Hepatocyte (in vitro differentiated cells): ENCODE results near the gene WHRN.

Experiments used
- EZH2 ChIP-seq: fragments of 200-600 bp; sonication (generic); IDR thresholded peaks from 2 replicates; pipeline ENCODE4 v1.6.1; 2016; ENCODE audit warnings: antibody characterized with exemption, mild to moderate bottlenecking, borderline replicate concordance
- EZH2phosphoT487 ChIP-seq: fragments of 200-600 bp; sonication (generic); IDR thresholded peaks from one replicate; pipeline ENCODE4 v1.6.1; 2018; ENCODE audit warnings: antibody characterized with exemption, mild to moderate bottlenecking, low read depth, moderate library complexity; ENCODE audit not compliant: unreplicated experiment, severe bottlenecking
- TF ChIP-seq, protein P1 (sequence below): fragments of 200-600 bp; sonication (generic); IDR thresholded peaks from 2 replicates; pipeline ENCODE4 v1.5.1; 2016; ENCODE audit warnings: antibody characterized with exemption, mild to moderate bottlenecking; ENCODE audit not compliant: poor library complexity

DNA sequence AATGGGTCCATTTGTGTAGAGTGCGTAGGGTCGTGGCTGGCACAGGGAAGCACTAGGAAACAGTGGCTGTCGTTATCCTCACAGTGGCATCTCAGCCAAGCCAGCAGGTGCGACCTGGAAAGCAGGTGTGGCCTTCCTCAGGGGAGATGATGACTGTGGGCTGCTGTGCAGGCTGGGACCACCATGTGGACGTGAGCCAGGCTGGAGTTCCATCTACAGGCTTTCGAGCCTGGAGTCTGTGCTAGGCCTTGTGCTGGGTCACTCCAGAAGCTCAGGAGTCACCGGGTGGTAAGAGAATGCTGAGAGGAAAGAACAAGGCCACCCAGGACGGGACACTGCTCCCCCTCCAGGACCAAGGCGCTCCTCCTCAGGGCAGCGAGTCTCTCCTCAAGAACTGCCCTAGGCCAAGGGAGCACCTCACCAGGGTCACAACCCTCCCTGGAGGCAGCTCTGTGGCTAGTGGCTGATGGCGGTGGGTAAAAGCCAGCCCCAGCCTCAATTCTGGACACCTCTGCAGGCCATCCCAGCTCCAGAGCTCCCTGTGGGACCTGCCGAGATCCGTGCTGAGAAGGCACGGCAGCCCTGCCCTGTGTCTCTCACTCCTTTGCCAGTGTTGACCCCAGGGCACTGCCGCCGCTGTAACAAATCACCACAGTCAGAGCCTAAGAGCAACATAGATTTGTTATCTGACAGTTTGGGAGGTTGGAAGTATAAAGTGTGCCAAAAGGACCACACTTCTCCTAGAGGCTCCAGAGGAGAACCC is 36.0 kb downstream of the WHRN start:
- TF ChIP-seq, protein P1, sequence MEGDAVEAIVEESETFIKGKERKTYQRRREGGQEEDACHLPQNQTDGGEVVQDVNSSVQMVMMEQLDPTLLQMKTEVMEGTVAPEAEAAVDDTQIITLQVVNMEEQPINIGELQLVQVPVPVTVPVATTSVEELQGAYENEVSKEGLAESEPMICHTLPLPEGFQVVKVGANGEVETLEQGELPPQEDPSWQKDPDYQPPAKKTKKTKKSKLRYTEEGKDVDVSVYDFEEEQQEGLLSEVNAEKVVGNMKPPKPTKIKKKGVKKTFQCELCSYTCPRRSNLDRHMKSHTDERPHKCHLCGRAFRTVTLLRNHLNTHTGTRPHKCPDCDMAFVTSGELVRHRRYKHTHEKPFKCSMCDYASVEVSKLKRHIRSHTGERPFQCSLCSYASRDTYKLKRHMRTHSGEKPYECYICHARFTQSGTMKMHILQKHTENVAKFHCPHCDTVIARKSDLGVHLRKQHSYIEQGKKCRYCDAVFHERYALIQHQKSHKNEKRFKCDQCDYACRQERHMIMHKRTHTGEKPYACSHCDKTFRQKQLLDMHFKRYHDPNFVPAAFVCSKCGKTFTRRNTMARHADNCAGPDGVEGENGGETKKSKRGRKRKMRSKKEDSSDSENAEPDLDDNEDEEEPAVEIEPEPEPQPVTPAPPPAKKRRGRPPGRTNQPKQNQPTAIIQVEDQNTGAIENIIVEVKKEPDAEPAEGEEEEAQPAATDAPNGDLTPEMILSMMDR, result no peak
- TF ChIP-seq EZH2 (no peak), EZH2phosphoT487 (no peak)
